GM12878 (cell line): Measurements from ENCODE around the gene PPP4C. TPM values are rescaled to one million over a fixed set of nuclear protein-coding genes. Genes with fewer than 3 reads are reported as not detected.

ENCODE experiments used
- ATAC-seq: fragments of 200-7000 bp; cut with Tn5 transposase; 3 replicates; pipeline ENCODE4 v1.9.1; 2020; ENCODE audit warnings: mild to moderate bottlenecking, moderate library complexity
- BruUV-seq: library from RNA; stranded (reverse); fragments of 400-500 nt; replicated peaks from 2 replicates; lab custom pipeline; 2021; lab: Mats Ljungman, UMichigan
- CTCF ChIA-PET: fragments of 300-600 bp; sonication (Branson Sonifier 250); formaldehyde crosslinking; extraction: SDS; loops from one replicate; lab custom pipeline; 2021; ENCODE audit warnings: inconsistent platforms; lab: Yijun Ruan, JAX
- POLR2A ChIA-PET: fragments of 350-600 bp; formaldehyde crosslinking; extraction: SDS; loops from one replicate; lab custom pipeline; 2021; ENCODE audit warnings: inconsistent platforms; lab: Charles Lee
- RAD21 ChIA-PET: fragments of 300-600 bp; sonication (Branson Sonifier 250); formaldehyde crosslinking; loops from one replicate; lab custom pipeline; 2023; ENCODE audit warnings: antibody characterized with exemption; ENCODE audit not compliant: unreplicated experiment; lab: Charles Lee
- SMC1A ChIA-PET: fragments of 300-600 bp; sonication (Branson Sonifier 250); formaldehyde crosslinking; loops from one replicate; lab custom pipeline; 2023; ENCODE audit not compliant: unreplicated experiment, uncharacterized antibody; lab: Charles Lee
- DNase-seq: peaks from one replicate; pipeline ENCODE4 v3.0.0-alpha.2; 2011; ENCODE audit warnings: low read depth, low spot score
- FAIRE-seq: peaks from 3 replicates; lab custom pipeline; 2011; peaks lifted over from hg19 to GRCh38; lab: Jason Lieb, UNC
- H2AFZ ChIP-seq: 2 replicates; pipeline ENCODE4 v1.6.0; 2011; ENCODE audit warnings: low read depth, low read length, control low read depth; ENCODE audit not compliant: control insufficient read depth
- H3K27ac ChIP-seq: 2 replicates; pipeline ENCODE4 v1.5.1; 2011; ENCODE audit warnings: control low read depth; ENCODE audit not compliant: control insufficient read depth, insufficient read depth
- H3K27me3 ChIP-seq, 2 experiments: replicated peaks in 1 of 2; 2 replicates each; pipeline versions ENCODE4 v1.6.0 to v1.6.1; 2011; ENCODE audit warnings: low read length in 1 of 2; ENCODE audit not compliant: control insufficient read depth in 2 of 2, insufficient read depth in 2 of 2
- H3K36me3 ChIP-seq, 2 experiments: 2 replicates each; pipeline ENCODE4 v1.5.1; 2011; ENCODE audit warnings: low read length in 1 of 2; ENCODE audit not compliant: control insufficient read depth in 2 of 2, insufficient read depth in 2 of 2
- H3K4me1 ChIP-seq: 2 replicates; pipeline ENCODE4 v1.6.1; 2011; ENCODE audit warnings: mild to moderate bottlenecking, low read length, moderate library complexity, mixed read lengths; ENCODE audit not compliant: control insufficient read depth, insufficient read depth
- H3K4me2 ChIP-seq: 2 replicates; pipeline ENCODE4 v1.6.0; 2011; ENCODE audit warnings: control low read depth; ENCODE audit not compliant: control insufficient read depth, insufficient read depth
- H3K4me3 ChIP-seq: fragments of 200-600 bp; sonication (generic); 2 replicates; pipeline ENCODE4 v1.5.1; 2016
- H3K79me2 ChIP-seq: 2 replicates; pipeline ENCODE4 v1.6.0; 2011; ENCODE audit warnings: low read length; ENCODE audit not compliant: control insufficient read depth, insufficient read depth
- H3K9ac ChIP-seq: 2 replicates; pipeline ENCODE4 v1.8.0; 2011; ENCODE audit warnings: low read length, control low read depth, mixed read lengths; ENCODE audit not compliant: control insufficient read depth, insufficient read depth
- H3K9me3 ChIP-seq: replicated peaks from 3 replicates; pipeline ENCODE4 v1.5.1; 2011; ENCODE audit warnings: mild to moderate bottlenecking, low read length; ENCODE audit not compliant: control insufficient read depth, insufficient read depth
- H4K20me1 ChIP-seq: 2 replicates; pipeline ENCODE4 v1.6.0; 2011; ENCODE audit not compliant: control insufficient read depth, insufficient read depth
- ATF7 ChIP-seq: fragments of 450-650 bp; IDR thresholded peaks from 2 replicates; pipeline ENCODE4 v1.6.1; 2016; ENCODE audit warnings: low read depth, mild to moderate bottlenecking
- DPF2 ChIP-seq: fragments of 450-650 bp; IDR thresholded peaks from 2 replicates; pipeline ENCODE4 v1.6.1; 2017; ENCODE audit warnings: mild to moderate bottlenecking
- EGR1 ChIP-seq, 2 experiments: IDR thresholded peaks; 1 replicate in 1 of 2; 2 replicates in 1 of 2; pipeline ENCODE4 v1.6.1; 2011 to 2012; ENCODE audit warnings: low read depth in 2 of 2, low read length in 2 of 2, borderline replicate concordance in 1 of 2, mild to moderate bottlenecking in 1 of 2, moderate library complexity in 1 of 2
- HDGF ChIP-seq: fragments of 450-650 bp; IDR thresholded peaks from 2 replicates; pipeline ENCODE4 v1.6.1; 2016; ENCODE audit warnings: antibody characterized with exemption
- NBN ChIP-seq: fragments of 450-650 bp; IDR thresholded peaks from 2 replicates; pipeline ENCODE4 v1.6.1; 2016
- NFYA ChIP-seq: IDR thresholded peaks from 2 replicates; pipeline ENCODE4 v1.6.1; 2011; ENCODE audit warnings: low read depth, mild to moderate bottlenecking, low read length, improper control_type of control experiment, borderline replicate concordance
- NR2C1 ChIP-seq: fragments of 450-650 bp; IDR thresholded peaks from 2 replicates; pipeline ENCODE4 v1.6.1; 2017; ENCODE audit warnings: antibody characterized with exemption, mild to moderate bottlenecking, moderate library complexity
- RBBP5 ChIP-seq: fragments of 200-600 bp; sonication (generic); conservative IDR thresholded peaks from 2 replicates; pipeline ENCODE4 v1.6.1; 2016
- SMARCA5 ChIP-seq: fragments of 450-650 bp; IDR thresholded peaks from 2 replicates; pipeline ENCODE4 v1.6.1; 2017; ENCODE audit warnings: mild to moderate bottlenecking
- WGBS: methylation state at CpG from one replicate; pipeline ENCODE4 v1.1.6; 2016; ENCODE audit warnings: low lambda C conversion rate; ENCODE audit not compliant: insufficient replicate concordance, insufficient coverage; ENCODE audit errors: missing lambda C conversion rate; 5-methylcytosine and 5-hydroxymethylcytosine counted together
- in situ Hi-C: fragments of 300-500 bp; cut with MboI; formaldehyde crosslinking; loops from 9 replicates; pipeline ENCODE4 v1.14.3; 2018; ENCODE audit warnings: mixed read lengths
- intact Hi-C: fragments of 100-400 bp; cut with micrococcal nuclease; formaldehyde crosslinking; loops from one replicate; pipeline ENCODE4 v1.14.2; 2022; ENCODE audit not compliant: unreplicated experiment
- polyA plus RNA-seq, 11 experiments: library from polyadenylated mRNA; depleted of rRNA in 4 of 11; unstranded in 6 of 11; stranded (reverse) in 5 of 11; fragments of >200 nt; fragmentation: Nextera tagmentation in 4 of 11; fragmentation: Illumina TruSeq in 1 of 11; extraction: Ambion mirVana in 4 of 11; extraction: Trizol in 1 of 11; gene quantifications; 1 replicate in 1 of 11; 2 replicates in 10 of 11; pipeline versions ENCODE4 v1.2.1 to v1.2.3, GENCODE V29; 2011 to 2016; ENCODE audit warnings: inconsistent platforms in 2 of 11, missing spikeins in 2 of 11, low read depth in 1 of 11
- total RNA-seq, 4 experiments: library from RNA; depleted of rRNA in 3 of 4; stranded (reverse); fragments of >200 nt in 3 of 4; fragmentation: Illumina TruSeq in 1 of 4; extraction: Trizol in 1 of 4; gene quantifications; 2 replicates each; pipeline versions ENCODE4 v1.2.1 to v1.2.3, GENCODE V29; 2013 to 2021
- TF ChIP-seq, protein P1 (sequence below): fragments of 450-650 bp; IDR thresholded peaks from 2 replicates; pipeline ENCODE4 v1.6.1; 2016; ENCODE audit warnings: mild to moderate bottlenecking
- TF ChIP-seq, protein P2 (sequence below): IDR thresholded peaks from 2 replicates; pipeline ENCODE4 v1.6.1; 2012; ENCODE audit warnings: low read length, inconsistent platforms
- TF ChIP-seq, protein P3 (sequence below): fragments of 450-650 bp; IDR thresholded peaks from 2 replicates; pipeline ENCODE4 v1.6.1; 2017; ENCODE audit warnings: mild to moderate bottlenecking, moderate library complexity

PPP4C gene
- total and polyA plus RNA-seq, 10 of the 15 experiments (the other 5 are each of a cell fraction or from before 2014, with no cell fraction given): 2.7 to 240 (median 124) TPM

DNA sequence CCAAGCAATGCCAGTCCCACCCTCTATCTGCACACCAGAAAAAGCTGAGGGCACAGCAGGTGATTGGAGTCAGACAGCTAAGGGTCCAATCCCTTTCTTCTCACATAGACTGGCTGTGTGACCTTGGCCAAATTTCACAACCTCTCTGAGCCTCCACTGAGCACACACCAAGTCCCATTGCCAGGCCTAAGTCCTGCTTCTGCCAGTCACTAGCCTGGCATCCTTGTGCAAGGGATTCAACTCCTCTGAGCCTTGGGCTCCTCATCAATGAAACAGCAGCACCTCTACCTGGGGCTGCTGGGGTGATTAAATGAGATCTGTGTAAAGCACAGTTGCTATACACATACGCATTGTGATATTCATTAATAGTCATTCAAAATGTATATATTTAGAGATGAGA lies 29.2 kb upstream of the PPP4C start:
- no peak overlapping the region for H3K9ac ChIP-seq
- H4K20me1 ChIP-seq: no peaks in the 10 kb centered on the region
- TF ChIP-seq EGR1 (IDR thresholded peaks at IDR 0.05; ENCODE audit: borderline replicate concordance in 1 of 2, low read depth in 2 of 2, low read length in 2 of 2) (no peak), NFYA (no peak)
- ChIA-PET POLR2A (no interaction called here), CTCF (no interaction called here), SMC1A (no interaction called here), RAD21 (no interaction called here)
- DNase-seq (no peak), ATAC-seq (no peak), FAIRE-seq (no peak)
- no peak overlapping the region for H3K27ac ChIP-seq
- H3K4me1 ChIP-seq: no peaks in the 10 kb centered on the region
- WGBS: 91% methylated on average over 1 of the region's 1 CpG
- no peaks in the 10 kb centered on the region for H3K79me2 ChIP-seq
- no peaks in the 10 kb centered on the region for H3K36me3 ChIP-seq
- no peaks in the 10 kb centered on the region for H3K27me3 ChIP-seq
- intact Hi-C loops: no loop called here
- no peak overlapping the region for H2AFZ ChIP-seq
- no peaks in the 10 kb centered on the region for H3K9me3 ChIP-seq
- no peak overlapping the region for H3K4me3 ChIP-seq
- no TSS peak for BruUV-seq
- in situ Hi-C loops: no loop called here
- no peak overlapping the region for H3K4me2 ChIP-seq

DNA sequence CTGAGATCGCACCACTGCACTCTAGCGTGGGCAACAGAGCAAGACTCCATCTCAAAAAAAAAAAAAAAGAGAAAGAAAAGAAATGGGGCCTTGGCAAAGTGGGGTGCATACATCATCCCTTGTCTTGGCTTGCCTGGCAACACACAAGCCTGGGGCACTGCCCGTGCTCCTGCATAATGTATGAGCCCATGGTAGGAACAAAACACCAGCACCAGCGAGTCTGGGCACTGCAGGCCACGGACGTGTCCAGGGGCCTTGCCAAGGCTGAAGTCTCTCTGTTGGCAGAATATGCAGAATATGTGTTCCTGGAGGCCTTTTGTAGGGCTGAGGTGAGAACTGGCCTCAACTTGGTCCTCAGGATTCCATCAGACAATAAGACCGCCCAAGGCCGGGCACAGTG lies 25.9 kb upstream of the PPP4C start:
- no peak for FAIRE-seq
- CTCF ChIA-PET: no interaction called here
- H3K9ac ChIP-seq: no peak overlapping the region
- TF ChIP-seq NBN (no peak), DPF2 (no peak), ATF7 (no peak), RBBP5 (no peak), SMARCA5 (no peak), NR2C1 (no peak), HDGF (no peak)
- TF ChIP-seq, protein P1, sequence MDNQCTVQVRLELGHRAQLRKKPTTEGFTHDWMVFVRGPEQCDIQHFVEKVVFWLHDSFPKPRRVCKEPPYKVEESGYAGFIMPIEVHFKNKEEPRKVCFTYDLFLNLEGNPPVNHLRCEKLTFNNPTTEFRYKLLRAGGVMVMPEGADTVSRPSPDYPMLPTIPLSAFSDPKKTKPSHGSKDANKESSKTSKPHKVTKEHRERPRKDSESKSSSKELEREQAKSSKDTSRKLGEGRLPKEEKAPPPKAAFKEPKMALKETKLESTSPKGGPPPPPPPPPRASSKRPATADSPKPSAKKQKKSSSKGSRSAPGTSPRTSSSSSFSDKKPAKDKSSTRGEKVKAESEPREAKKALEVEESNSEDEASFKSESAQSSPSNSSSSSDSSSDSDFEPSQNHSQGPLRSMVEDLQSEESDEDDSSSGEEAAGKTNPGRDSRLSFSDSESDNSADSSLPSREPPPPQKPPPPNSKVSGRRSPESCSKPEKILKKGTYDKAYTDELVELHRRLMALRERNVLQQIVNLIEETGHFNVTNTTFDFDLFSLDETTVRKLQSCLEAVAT: no peak
- TF ChIP-seq, protein P2, sequence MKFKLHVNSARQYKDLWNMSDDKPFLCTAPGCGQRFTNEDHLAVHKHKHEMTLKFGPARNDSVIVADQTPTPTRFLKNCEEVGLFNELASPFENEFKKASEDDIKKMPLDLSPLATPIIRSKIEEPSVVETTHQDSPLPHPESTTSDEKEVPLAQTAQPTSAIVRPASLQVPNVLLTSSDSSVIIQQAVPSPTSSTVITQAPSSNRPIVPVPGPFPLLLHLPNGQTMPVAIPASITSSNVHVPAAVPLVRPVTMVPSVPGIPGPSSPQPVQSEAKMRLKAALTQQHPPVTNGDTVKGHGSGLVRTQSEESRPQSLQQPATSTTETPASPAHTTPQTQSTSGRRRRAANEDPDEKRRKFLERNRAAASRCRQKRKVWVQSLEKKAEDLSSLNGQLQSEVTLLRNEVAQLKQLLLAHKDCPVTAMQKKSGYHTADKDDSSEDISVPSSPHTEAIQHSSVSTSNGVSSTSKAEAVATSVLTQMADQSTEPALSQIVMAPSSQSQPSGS: no peak
- TF ChIP-seq, protein P3, sequence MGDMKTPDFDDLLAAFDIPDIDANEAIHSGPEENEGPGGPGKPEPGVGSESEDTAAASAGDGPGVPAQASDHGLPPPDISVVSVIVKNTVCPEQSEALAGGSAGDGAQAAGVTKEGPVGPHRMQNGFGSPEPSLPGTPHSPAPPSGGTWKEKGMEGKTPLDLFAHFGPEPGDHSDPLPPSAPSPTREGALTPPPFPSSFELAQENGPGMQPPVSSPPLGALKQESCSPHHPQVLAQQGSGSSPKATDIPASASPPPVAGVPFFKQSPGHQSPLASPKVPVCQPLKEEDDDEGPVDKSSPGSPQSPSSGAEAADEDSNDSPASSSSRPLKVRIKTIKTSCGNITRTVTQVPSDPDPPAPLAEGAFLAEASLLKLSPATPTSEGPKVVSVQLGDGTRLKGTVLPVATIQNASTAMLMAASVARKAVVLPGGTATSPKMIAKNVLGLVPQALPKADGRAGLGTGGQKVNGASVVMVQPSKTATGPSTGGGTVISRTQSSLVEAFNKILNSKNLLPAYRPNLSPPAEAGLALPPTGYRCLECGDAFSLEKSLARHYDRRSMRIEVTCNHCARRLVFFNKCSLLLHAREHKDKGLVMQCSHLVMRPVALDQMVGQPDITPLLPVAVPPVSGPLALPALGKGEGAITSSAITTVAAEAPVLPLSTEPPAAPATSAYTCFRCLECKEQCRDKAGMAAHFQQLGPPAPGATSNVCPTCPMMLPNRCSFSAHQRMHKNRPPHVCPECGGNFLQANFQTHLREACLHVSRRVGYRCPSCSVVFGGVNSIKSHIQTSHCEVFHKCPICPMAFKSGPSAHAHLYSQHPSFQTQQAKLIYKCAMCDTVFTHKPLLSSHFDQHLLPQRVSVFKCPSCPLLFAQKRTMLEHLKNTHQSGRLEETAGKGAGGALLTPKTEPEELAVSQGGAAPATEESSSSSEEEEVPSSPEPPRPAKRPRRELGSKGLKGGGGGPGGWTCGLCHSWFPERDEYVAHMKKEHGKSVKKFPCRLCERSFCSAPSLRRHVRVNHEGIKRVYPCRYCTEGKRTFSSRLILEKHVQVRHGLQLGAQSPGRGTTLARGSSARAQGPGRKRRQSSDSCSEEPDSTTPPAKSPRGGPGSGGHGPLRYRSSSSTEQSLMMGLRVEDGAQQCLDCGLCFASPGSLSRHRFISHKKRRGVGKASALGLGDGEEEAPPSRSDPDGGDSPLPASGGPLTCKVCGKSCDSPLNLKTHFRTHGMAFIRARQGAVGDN: no peak

More for the DNA sequence above, 25.9 kb upstream of the PPP4C start:
- Histone ChIP-seq H3K27me3 (no peaks in the 10 kb centered on the region), H3K4me1 (peaks cover 3% of the 10 kb centered on the region; the same call in 1 of the 2 replicates), H3K9me3 (no peaks in the 10 kb centered on the region), H4K20me1 (no peaks in the 10 kb centered on the region), H3K27ac (no peak overlapping the region), H3K79me2 (no peaks in the 10 kb centered on the region), H3K4me3 (no peak overlapping the region), H3K4me2 (no peak overlapping the region), H3K36me3 (no peaks in the 10 kb centered on the region), H2AFZ (no peak overlapping the region)
- ChIA-PET POLR2A (no interaction called here), RAD21 (interaction anchor here (1.5 kb wide), 1 partner anchor 17 kb away, joined by 9 read pairs; no protein-coding TSS in a partner anchor), SMC1A (no interaction called here)
- no peak for DNase-seq
- BruUV-seq: no TSS peak
- 86% methylated on average over 8 of the region's 8 CpGs for WGBS
- intact Hi-C loops (no loop called here), in situ Hi-C loops (no loop called here)
- no peak for ATAC-seq
